Hair follicular keratinocyte (primary cell): Measurements from ENCODE around the gene PRKCA. TPM values are rescaled to one million over a fixed set of nuclear protein-coding genes. Genes with fewer than 3 reads are reported as not detected.

Source experiments
- total RNA-seq: library from RNA; depleted of rRNA; stranded (reverse); fragments of >200 nt; gene quantifications from 2 replicates; pipeline ENCODE4 v1.2.3, GENCODE V29; 2015

The PRKCA gene
- 2.9 and 3.6 TPM in 2 replicates for total RNA-seq

DNA sequence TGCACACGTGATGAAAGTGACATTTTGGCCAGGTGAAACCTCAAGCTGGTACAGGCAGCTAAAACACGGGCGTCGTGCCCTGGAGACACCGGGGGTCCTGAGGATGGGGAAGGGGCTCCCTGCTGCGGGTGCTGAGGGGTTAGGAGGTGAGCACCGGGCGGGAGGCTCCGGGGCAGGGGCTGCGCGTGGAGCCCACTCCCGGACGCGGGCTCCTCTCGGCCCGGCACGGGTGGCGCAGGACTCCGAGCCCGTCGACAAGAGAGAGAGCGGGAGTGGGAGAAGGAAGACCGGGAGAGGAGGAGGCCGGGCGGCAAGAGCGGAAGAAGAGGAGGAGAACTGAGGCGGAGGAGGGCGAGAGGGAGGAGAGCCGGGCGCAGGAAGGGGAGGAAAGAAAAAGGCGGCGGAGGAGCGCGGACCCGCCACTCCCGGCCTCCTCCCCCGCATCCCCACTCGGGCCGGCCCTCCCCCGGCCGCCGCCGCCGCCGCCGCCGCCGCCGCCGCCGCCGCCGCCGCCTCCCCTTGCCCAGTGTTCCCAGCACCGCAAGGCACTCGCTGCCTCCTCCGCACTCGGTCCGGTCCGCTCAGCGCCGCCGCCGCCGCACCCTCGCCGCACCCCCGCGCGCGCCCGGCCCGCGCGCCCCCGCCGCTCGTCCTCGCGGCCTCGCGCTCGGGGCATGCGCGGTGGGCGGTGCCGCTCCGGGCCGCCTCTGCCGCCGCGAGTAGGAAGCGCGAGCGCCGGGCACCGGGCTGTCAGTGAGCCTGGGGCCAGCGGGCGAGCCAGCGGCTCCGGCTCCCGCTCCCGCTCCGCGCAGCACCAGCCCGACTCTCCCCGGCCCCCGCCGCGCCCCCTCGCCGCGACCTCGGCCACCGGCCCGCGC is at the start of gene PRKCA:
PRKCA (plus strand) TSS at position 750 of the 878 bp plus-strand sequence.

DNA sequence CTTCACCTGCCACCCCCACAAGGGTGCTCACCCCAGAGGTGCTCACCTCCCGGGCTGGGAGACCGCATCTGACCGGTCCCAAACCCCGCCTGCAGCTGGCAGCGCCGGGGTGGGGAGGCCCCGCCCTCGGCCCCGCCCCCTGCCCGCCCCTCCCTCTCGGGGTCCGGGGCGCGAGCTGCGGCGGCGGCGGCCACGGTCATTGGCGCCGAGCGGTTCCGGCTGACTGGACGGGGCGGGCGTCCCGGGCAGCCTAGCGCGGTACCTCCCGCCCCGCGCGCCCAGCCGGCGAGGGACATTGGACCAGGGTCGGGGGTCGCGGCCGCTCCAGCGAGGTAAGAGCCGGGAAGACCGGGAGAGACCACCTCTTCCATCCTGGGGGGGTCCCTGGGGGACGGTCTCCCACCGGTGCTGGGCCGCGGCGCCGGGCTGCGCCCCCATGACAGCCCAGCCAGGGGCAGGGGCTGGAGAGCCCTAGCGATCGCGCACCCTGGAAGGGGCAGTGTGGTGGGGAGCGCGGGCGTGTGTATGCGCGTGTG is 532.6 kb downstream of the PRKCA start, which contains the start of gene CACNG5:
CACNG5 (plus strand) TSS at position 199 of the 536 bp plus-strand sequence. CDS start 42,216 bp downstream, outside the sequence.

Other genes starting within 250 kb of the PRKCA start
- gene CEP112, start 110.5 kb upstream of the PRKCA start, total RNA-seq: 2.3 and 4.9 TPM in 2 replicates
- not detected in 2 replicates for gene APOH, start 73.2 kb upstream of the PRKCA start, total RNA-seq